Upper lobe of left lung (tissue), 4 donors: ENCODE data around the gene CACNA1H.

Experiments
- CTCF ChIP-seq, 6 experiments: fragments of 450-650 bp in 4 of 6; fragments of 200-600 bp in 2 of 6; sonication (generic) in 2 of 6; IDR thresholded peaks; one replicate each; pipeline ENCODE4 v1.5.1; 2016 to 2019; ENCODE audit warnings: antibody characterized with exemption in 6 of 6
- POLR2AphosphoS5 ChIP-seq, 2 donors: sonication (generic); formaldehyde crosslinking; IDR thresholded peaks; one replicate each; pipeline ENCODE4 v1.5.1; 2017; ENCODE audit warnings: antibody characterized with exemption in 2 of 2

DNA sequence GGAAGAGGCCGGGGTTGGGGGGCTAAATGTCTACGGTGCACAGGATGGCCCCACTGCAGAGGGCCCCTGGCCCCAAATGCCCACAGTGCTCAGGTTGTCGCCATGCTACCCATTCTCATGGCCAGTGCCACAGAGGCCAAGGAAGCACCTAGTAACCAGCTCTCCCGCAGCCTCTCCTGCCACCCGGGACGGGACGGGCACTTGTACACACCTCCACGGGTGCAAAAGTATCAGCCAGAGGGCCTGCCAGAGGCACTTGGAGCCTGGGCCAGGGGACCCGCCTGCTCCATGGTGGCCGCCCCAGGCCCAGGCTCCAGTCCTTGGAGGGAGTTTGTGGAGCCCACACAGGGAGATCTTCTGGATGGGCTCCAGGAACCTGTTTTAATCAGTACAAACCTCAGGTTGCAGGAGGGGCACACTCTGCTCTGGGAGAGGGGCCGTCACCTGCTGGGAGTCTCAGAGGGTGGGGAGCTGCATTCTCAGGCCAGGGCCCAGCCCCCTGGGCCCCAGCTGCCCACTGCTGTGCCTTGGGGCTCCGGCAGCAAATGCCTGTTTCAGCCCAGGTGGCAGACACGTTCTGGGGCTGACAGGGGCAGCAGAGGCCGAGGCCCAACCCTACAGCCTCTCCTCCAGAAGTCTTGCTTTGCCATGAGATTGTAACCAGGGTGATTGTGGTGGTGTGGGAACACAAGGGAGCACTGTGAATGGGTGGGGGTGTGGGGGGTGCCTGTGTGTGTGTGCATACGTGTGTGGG is 110.9 kb downstream of the CACNA1H start:
- TF ChIP-seq POLR2AphosphoS5 (IDR thresholded peaks at IDR 0.05) (no peak), CTCF (IDR thresholded peaks at IDR 0.05) (no peak)
